CD4-positive, alpha-beta T cell (primary cell): ENCODE data around the gene AFF3. TPM values are rescaled to one million over a fixed set of nuclear protein-coding genes. Genes with fewer than 3 reads are reported as not detected.

ENCODE experiments used
- ATAC-seq: fragments of 200-7000 bp; cut with Tn5 transposase; one replicate; pipeline ENCODE4 v1.10.0; 2022; ENCODE audit warnings: mild to moderate bottlenecking; ENCODE audit not compliant: poor library complexity
- CTCF ChIA-PET: fragments of 350-600 bp; sonication (Branson Sonifier 250); formaldehyde crosslinking; loops from one replicate; lab custom pipeline; 2021; ENCODE audit warnings: antibody characterized with exemption, inconsistent platforms; lab: Charles Lee
- POLR2A ChIA-PET: fragments of 350-600 bp; sonication (Branson Sonifier 250); formaldehyde crosslinking; loops from one replicate; lab custom pipeline; 2021; ENCODE audit warnings: antibody characterized with exemption, inconsistent platforms; lab: Charles Lee
- DNase-seq, 14 experiments: peaks; one replicate each; pipeline ENCODE4 v3.0.0-alpha.2; 2013 to 2020; ENCODE audit warnings: mixed read lengths in 2 of 14
- H3K27ac ChIP-seq, 2 donors: one replicate each; pipeline versions ENCODE4 v1.5.1 to v1.7.0; 2013; ENCODE audit warnings: low read length in 2 of 2, low read depth in 1 of 2, mild to moderate bottlenecking in 1 of 2
- H3K27me3 ChIP-seq, 2 experiments: 1 replicate in 1 of 2; 2 replicates in 1 of 2; pipeline versions ENCODE4 v1.6.1 to v1.7.0; 2013; ENCODE audit warnings: low read length in 2 of 2, control low read depth in 1 of 2, mild to moderate bottlenecking in 1 of 2, moderate library complexity in 1 of 2; ENCODE audit not compliant: insufficient read depth in 2 of 2, control insufficient read depth in 1 of 2
- H3K36me3 ChIP-seq: one replicate; pipeline ENCODE4 v1.6.1; 2013; ENCODE audit warnings: low read length, control low read depth; ENCODE audit not compliant: insufficient read depth
- H3K4me1 ChIP-seq: one replicate; pipeline ENCODE4 v1.6.1; 2013; ENCODE audit warnings: low read length, control low read depth; ENCODE audit not compliant: insufficient read depth
- H3K4me3 ChIP-seq: one replicate; pipeline ENCODE4 v1.5.1; 2013; ENCODE audit warnings: mild to moderate bottlenecking, low read length, moderate library complexity
- H3K9me3 ChIP-seq, 2 experiments: 1 replicate in 1 of 2; 2 replicates in 1 of 2; pipeline versions ENCODE4 v1.6.1 to v1.7.0; 2013; ENCODE audit warnings: low read length in 2 of 2, mild to moderate bottlenecking in 2 of 2, control low read depth in 1 of 2, moderate library complexity in 1 of 2; ENCODE audit not compliant: control insufficient read depth in 1 of 2, insufficient read depth in 1 of 2
- H3K27ac Mint-ChIP-seq: one replicate; pipeline ENCODE4 v1.8.0; 2020; ENCODE audit warnings: mixed read lengths
- H3K27me3 Mint-ChIP-seq: one replicate; pipeline ENCODE4 v1.8.0; 2021; ENCODE audit warnings: mixed read lengths
- H3K36me3 Mint-ChIP-seq: one replicate; pipeline ENCODE4 v1.8.0; 2021; ENCODE audit warnings: low read depth, mixed read lengths
- H3K4me1 Mint-ChIP-seq: one replicate; pipeline ENCODE4 v1.8.0; 2021; ENCODE audit warnings: low read depth, mixed read lengths
- H3K4me3 Mint-ChIP-seq: one replicate; pipeline ENCODE4 v1.8.0; 2020; ENCODE audit warnings: mild to moderate bottlenecking, mixed read lengths
- H3K9me3 Mint-ChIP-seq: one replicate; pipeline ENCODE4 v1.8.0; 2020; ENCODE audit warnings: mixed read lengths
- intact Hi-C, 2 experiments: fragments of 100-400 bp; cut with DNase I in 1 of 2; cut with micrococcal nuclease in 1 of 2; formaldehyde crosslinking; loops; one replicate each; pipeline versions ENCODE4 v1.15.1 to v1.9.0; 2023 to 2025; cut with DNase I, micrococcal nuclease
- total RNA-seq, 174 experiments: library from RNA in 2 of 174; stranded (reverse) in 2 of 174; gene quantifications; one replicate each; pipeline ENCODE4 v1.2.3 and lab custom pipeline; 2021 to 2026
- TF ChIP-seq, protein P1 (sequence below): fragments of 200-600 bp; IDR thresholded peaks from one replicate; pipeline ENCODE4 v1.8.0; 2022; ENCODE audit warnings: antibody characterized with exemption, mild to moderate bottlenecking

The AFF3 gene
- total RNA-seq, 2 experiments from 2014 or later: 15.4 to 15.7 TPM

DNA sequence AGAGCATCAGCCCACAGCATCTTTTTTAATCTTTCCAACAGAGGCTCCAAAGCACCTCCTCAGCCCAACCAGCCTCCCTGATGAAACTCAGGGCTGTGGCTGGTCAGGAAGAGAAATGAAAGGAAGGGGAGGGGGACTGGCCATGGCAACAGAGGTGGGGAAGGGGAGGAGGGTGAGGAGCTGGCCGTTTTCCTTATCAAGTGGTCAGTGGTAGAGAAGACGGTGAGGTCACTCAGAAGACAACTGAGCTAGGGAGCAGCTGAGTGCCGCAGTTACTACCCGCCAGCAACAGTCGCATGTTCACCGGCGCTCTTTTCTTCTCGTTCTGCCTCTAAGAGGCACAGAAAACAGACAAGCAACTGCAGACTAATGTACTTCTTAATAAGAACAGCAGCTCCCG is 97.4 kb downstream of the AFF3 start:
- no peak overlapping the region for H3K4me3 Mint-ChIP-seq
- CTCF ChIA-PET: interaction anchor here (1.9 kb wide), 1 partner anchor 14 kb away, joined by 5 read pairs; no protein-coding TSS in a partner anchor
- POLR2A ChIA-PET: no interaction called here
- Histone ChIP-seq H3K9me3 (no peaks in the 10 kb centered on the region), H3K4me3 (no peak overlapping the region), H3K36me3 (no peaks in the 10 kb centered on the region), H3K27me3 (no peaks in the 10 kb centered on the region), H3K4me1 (no peaks in the 10 kb centered on the region), H3K27ac (no peak overlapping the region)
- ATAC-seq (no peak), DNase-seq (no peak)
- H3K27me3 Mint-ChIP-seq: no peaks in the 10 kb centered on the region
- TF ChIP-seq, protein P1, sequence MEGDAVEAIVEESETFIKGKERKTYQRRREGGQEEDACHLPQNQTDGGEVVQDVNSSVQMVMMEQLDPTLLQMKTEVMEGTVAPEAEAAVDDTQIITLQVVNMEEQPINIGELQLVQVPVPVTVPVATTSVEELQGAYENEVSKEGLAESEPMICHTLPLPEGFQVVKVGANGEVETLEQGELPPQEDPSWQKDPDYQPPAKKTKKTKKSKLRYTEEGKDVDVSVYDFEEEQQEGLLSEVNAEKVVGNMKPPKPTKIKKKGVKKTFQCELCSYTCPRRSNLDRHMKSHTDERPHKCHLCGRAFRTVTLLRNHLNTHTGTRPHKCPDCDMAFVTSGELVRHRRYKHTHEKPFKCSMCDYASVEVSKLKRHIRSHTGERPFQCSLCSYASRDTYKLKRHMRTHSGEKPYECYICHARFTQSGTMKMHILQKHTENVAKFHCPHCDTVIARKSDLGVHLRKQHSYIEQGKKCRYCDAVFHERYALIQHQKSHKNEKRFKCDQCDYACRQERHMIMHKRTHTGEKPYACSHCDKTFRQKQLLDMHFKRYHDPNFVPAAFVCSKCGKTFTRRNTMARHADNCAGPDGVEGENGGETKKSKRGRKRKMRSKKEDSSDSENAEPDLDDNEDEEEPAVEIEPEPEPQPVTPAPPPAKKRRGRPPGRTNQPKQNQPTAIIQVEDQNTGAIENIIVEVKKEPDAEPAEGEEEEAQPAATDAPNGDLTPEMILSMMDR: no peak
- no peaks in the 10 kb centered on the region for H3K9me3 Mint-ChIP-seq
- no peak overlapping the region for H3K27ac Mint-ChIP-seq
- no peaks in the 10 kb centered on the region for H3K4me1 Mint-ChIP-seq
- intact Hi-C loops: no loop called here
- no peaks in the 10 kb centered on the region for H3K36me3 Mint-ChIP-seq

DNA sequence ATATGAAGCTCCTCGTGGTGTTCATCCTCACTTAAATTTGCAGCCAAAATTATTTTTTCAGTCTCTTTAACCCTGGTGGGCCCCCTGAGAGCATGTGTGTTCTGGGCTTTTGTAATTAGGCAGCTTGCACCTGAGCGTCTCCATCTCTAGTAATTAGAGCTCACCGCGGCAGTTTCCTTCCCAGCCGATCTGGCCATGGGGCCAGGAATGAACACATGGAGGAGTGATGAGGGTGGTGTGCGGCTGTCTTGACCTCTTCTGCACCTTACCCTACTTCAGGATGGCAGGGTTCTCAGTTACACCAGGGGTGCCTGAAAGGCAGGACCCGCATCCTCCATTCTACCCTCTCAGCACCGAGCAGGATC is 98.5 kb downstream of the AFF3 start:
- H3K4me1 ChIP-seq: no peaks in the 10 kb centered on the region
- H3K36me3 ChIP-seq: no peaks in the 10 kb centered on the region
- Mint-ChIP-seq H3K9me3 (no peaks in the 10 kb centered on the region), H3K4me1 (no peaks in the 10 kb centered on the region), H3K36me3 (no peaks in the 10 kb centered on the region), H3K27me3 (no peaks in the 10 kb centered on the region), H3K4me3 (no peak overlapping the region), H3K27ac (no peak overlapping the region)
- DNase-seq: no peak
- no peak for ATAC-seq
- TF ChIP-seq, protein P1: no peak
- H3K27me3 ChIP-seq: no peaks in the 10 kb centered on the region
- ChIA-PET CTCF (interaction anchor here (1.9 kb wide), 1 partner anchor 13 kb away, joined by 5 read pairs; no protein-coding TSS in a partner anchor), POLR2A (no interaction called here)
- no peak overlapping the region for H3K4me3 ChIP-seq
- H3K27ac ChIP-seq: no peak overlapping the region
- no peaks in the 10 kb centered on the region for H3K9me3 ChIP-seq
- intact Hi-C loops: no loop called here

DNA sequence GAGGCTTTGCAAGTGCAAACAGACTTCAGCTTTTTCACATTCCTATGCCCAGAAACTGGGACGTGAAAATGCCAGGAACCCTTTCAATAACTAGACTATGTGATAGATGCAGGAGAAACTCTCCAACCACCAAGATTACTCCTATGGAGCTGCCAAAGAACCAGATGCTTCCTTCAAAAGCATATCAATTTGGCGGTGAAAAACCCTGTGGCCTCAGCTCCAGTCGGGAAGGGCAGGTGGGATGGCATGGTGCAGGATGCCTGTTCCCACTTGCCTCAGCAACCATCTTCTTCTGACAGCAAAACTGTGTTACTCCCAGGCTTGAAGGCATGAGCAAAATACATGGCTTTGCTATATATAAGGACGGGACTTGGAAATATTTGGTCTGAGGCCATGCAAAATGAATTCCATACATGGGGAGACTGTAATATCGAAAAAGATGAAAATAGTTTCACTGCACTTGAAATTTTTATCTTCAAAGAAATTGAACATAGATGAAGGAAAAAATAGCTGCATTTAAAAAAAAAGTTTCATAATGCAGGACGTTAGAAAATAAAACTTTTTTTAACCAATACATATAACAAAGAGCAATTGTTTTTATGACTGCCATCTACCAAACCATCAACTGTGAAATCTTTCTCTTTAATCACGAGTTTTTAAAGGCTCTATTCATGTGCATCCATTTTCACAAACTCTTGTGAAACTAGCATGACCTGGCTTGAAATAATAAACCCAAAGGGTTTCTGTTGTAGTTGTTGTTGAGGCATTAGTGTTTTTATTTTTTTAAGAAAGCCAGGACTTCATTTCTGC is 99.1 kb downstream of the AFF3 start:
- intact Hi-C loops: no loop called here
- no peaks in the 10 kb centered on the region for H3K9me3 ChIP-seq
- TF ChIP-seq, protein P1: no peak
- no peak overlapping the region for H3K27ac ChIP-seq
- no peaks in the 10 kb centered on the region for H3K36me3 ChIP-seq
- H3K4me1 ChIP-seq: no peaks in the 10 kb centered on the region
- no peaks in the 10 kb centered on the region for H3K4me1 Mint-ChIP-seq
- H3K4me3 Mint-ChIP-seq: no peak overlapping the region
- no peak for ATAC-seq
- CTCF ChIA-PET: interaction anchor here (1.9 kb wide), 1 partner anchor 12 kb away, joined by 5 read pairs; no protein-coding TSS in a partner anchor
- H3K9me3 Mint-ChIP-seq: no peaks in the 10 kb centered on the region
- H3K27me3 ChIP-seq: no peaks in the 10 kb centered on the region
- no peaks in the 10 kb centered on the region for H3K36me3 Mint-ChIP-seq
- H3K27me3 Mint-ChIP-seq: no peaks in the 10 kb centered on the region
- no peak for DNase-seq
- no peak overlapping the region for H3K4me3 ChIP-seq
- no peak overlapping the region for H3K27ac Mint-ChIP-seq
- POLR2A ChIA-PET: no interaction called here
